ENCODE measurements around the gene C1S. TPM values are rescaled to one million over a fixed set of nuclear protein-coding genes. Genes with fewer than 3 reads are reported as not detected.

The C1S gene
- total RNA-seq, 1 donor from 2014 or later = 6.3 TPM

DNA sequence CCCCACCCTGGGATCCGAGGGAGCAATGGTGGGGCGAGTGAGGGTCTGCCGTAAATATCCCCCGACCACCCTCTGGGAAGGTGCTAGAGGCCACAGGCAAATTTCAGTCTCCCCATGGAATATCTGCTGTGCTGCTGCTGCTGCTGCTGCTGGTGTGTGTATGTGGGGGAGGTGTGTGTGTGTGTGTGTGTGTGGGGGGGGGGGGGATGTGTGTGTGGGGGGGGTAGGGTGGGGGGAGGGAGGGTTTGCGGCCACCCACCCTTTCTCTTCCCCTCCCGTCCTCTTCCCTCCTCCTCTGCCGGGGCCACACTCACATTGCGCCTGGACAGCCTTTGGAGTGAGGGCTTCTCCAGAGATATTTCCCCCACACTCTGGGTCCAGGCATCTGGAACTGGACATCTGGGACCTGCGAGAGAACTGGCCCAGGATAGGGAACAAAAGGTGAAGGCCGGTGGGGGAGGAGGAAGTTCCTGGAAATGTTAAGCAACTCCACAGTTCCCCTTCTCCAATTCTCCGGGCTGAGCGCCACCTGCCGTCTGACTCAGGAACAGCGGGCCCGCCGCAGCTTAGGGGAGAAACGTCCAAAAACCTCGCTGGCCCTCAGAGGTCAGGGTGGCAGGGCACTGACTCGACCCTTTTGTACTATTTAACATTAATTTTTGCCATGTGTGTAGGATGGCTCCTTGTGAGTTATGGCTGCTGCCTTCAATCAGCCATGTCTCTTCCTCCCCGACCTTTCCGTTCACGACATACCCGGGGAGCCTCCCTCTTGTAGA is 48.5 kb downstream of the C1S start, which contains the start of gene C1RL:
C1RL (minus strand) TSS at position 419 of the 776 bp plus-strand sequence; CDS start at position 385, 34 bp downstream.
- Histone ChIP-seq H3K4me3 (ENCODE audit: low read depth, low read length) (peak within 1 kb of the TSS; percentile 65), H3K27me3 (ENCODE audit: control insufficient read depth, insufficient read depth, low read length) (no peaks in the 10 kb centered on the region), H3K36me3 (ENCODE audit: control insufficient read depth, insufficient read depth, low read length) (peaks cover 11% of the 10 kb centered on the region)
- TF ChIP-seq, protein P1, sequence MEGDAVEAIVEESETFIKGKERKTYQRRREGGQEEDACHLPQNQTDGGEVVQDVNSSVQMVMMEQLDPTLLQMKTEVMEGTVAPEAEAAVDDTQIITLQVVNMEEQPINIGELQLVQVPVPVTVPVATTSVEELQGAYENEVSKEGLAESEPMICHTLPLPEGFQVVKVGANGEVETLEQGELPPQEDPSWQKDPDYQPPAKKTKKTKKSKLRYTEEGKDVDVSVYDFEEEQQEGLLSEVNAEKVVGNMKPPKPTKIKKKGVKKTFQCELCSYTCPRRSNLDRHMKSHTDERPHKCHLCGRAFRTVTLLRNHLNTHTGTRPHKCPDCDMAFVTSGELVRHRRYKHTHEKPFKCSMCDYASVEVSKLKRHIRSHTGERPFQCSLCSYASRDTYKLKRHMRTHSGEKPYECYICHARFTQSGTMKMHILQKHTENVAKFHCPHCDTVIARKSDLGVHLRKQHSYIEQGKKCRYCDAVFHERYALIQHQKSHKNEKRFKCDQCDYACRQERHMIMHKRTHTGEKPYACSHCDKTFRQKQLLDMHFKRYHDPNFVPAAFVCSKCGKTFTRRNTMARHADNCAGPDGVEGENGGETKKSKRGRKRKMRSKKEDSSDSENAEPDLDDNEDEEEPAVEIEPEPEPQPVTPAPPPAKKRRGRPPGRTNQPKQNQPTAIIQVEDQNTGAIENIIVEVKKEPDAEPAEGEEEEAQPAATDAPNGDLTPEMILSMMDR (IDR thresholded peaks at IDR 0.05; ENCODE audit: insufficient read depth, low read length, severe bottlenecking) = peak; percentile 96
- no peak for FAIRE-seq
- peak; percentile 64 for DNase-seq (ENCODE audit: low read depth)

DNA sequence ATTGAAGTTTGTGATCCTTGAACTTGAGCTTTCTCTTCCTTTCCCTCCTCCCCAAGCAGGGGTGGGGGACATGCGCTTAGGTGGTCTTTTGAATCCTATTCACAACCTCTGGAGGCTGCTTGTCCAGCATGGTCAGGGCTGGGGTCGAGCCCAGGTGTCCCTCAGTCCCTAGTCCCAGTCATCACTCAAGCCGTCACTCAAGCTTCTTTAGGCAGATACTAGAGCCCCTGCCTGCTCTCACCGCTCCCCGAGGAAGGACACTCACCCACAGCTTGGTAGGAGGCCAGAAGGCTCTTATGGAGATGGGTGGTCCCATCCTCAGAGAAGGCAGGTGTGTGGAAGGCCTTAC is 49.0 kb downstream of the C1S start:
- TF ChIP-seq, protein P1 (IDR thresholded peaks at IDR 0.05; ENCODE audit: insufficient read depth, low read length, severe bottlenecking) = no peak
- Histone ChIP-seq H3K4me3 (ENCODE audit: low read depth, low read length) (peak overlapping the region; percentile 65), H3K27me3 (ENCODE audit: control insufficient read depth, insufficient read depth, low read length) (no peaks in the 10 kb centered on the region), H3K36me3 (ENCODE audit: control insufficient read depth, insufficient read depth, low read length) (peaks cover 6% of the 10 kb centered on the region)
- no peak for DNase-seq (ENCODE audit: low read depth)
- no peak for FAIRE-seq

DNA sequence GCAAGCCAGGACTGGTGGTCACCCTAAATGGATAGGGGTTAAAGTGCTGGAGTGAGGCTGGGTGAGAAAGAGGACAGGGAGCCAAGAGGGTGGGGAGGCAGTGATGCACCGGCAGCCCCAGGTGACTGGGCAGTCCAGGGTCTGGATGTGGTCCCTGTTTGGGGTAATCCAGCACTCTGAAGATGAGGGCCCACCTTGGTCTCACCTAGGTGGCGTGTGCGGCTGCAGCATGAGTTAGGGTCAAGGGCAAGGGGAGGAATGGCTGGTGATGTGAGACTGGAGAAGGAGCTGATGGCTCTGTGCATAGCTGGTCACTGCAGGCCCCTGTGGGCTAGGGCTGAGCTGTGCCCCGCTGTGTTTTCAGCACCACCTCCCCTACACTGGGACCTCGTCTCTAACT is 50.1 kb downstream of the C1S start:
- TF ChIP-seq, protein P1 (IDR thresholded peaks at IDR 0.05; ENCODE audit: insufficient read depth, low read length, severe bottlenecking) = no peak
- Histone ChIP-seq H3K27me3 (ENCODE audit: control insufficient read depth, insufficient read depth, low read length) (no peaks in the 10 kb centered on the region), H3K36me3 (ENCODE audit: control insufficient read depth, insufficient read depth, low read length) (peaks cover 13% of the 10 kb centered on the region), H3K4me3 (ENCODE audit: low read depth, low read length) (no peak overlapping the region)
- FAIRE-seq (no peak), DNase-seq (ENCODE audit: low read depth) (no peak)

DNA sequence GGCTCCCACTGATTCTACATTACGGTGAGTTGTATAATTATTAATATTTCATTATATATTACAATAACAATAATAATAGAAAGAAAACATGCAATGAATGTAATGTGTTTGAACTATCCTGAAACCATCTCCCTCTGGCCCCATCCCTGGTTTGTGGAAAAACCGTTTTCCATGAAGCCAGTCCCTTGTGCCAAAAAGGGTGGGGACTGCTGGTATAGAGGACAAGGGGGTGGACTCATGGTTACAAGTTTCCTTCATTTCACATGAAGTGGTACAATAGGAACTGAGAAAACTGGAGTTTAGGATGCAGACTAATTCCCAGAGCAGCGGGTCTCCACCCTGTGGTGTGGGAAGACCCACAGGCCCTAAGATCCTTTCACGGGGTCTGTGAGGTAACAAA is 51.5 kb downstream of the C1S start:
- no peak overlapping the region for H3K4me3 ChIP-seq (ENCODE audit: low read depth, low read length)
- H3K36me3 ChIP-seq (ENCODE audit: control insufficient read depth, insufficient read depth, low read length) = peaks cover 20% of the 10 kb centered on the region
- TF ChIP-seq, protein P1 (IDR thresholded peaks at IDR 0.05; ENCODE audit: insufficient read depth, low read length, severe bottlenecking) = no peak
- FAIRE-seq (no peak), DNase-seq (ENCODE audit: low read depth) (no peak)
- no peaks in the 10 kb centered on the region for H3K27me3 ChIP-seq (ENCODE audit: control insufficient read depth, insufficient read depth, low read length)

DNA sequence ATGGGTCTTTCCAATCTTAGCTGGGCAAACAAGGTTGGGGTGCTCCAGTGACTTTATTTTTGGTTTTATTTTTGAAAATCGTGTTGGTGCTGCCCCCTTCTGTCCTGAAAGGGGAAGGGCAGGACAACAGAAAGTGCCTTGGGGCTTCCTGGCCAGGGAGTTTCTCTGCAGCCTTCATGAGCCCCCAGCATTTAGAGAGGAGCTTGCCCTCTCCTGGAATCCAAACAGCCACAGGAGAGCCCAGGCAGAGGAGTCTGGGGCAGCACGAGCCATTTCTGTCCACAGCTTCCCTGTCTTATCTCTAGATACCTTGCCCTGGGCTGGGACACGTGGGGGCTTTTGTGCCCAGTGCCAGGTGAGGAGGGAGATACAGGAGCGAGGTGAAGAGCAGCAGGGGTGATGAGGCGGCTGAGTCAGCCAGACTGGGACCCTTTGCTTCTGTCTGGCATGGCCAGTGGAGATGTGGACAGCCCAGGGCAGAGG is 52.9 kb downstream of the C1S start:
- TF ChIP-seq, protein P1 (IDR thresholded peaks at IDR 0.05; ENCODE audit: insufficient read depth, low read length, severe bottlenecking) = peak; percentile 74
- Histone ChIP-seq H3K4me3 (ENCODE audit: low read depth, low read length) (no peak overlapping the region), H3K27me3 (ENCODE audit: control insufficient read depth, insufficient read depth, low read length) (no peaks in the 10 kb centered on the region), H3K36me3 (ENCODE audit: control insufficient read depth, insufficient read depth, low read length) (peaks cover 24% of the 10 kb centered on the region)
- DNase-seq (ENCODE audit: low read depth) = peak; percentile 29
- FAIRE-seq = no peak

Measured in bronchial epithelial cell (primary cell).